ENCODE measurements around the gene CD52. TPM values are rescaled to one million over a fixed set of nuclear protein-coding genes. Genes with fewer than 3 reads are reported as not detected.

The CD52 gene
- total and polyA plus RNA-seq, 2 of the 4 experiments (the other 2 are of a cell fraction), result 1.6 TPM; not detected in 1

DNA sequence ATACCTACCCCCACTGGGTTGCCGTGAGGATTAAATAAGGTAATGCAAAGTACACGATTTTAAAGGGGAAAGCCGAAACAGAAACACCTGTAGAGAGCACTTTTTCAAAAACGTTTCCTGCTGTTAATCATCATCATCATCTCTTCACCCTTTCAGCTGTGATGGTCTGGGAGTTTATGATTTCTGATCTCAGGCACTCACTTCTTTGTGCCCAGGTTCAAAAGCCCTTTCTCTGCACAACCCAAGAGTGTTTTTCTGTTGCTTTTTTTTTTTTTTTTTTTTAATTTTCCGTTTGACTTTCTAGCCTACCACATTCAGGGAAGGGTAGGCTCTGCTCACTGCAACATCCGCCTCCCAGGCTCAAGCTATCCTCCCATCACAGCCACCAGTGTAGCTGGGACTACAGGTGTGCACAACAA is 10.4 kb upstream of the CD52 start:
- Histone ChIP-seq H3K56ac (ENCODE audit: extremely low read depth, insufficient read depth, low read length) (no peak overlapping the region), H3K9me1 (ENCODE audit: insufficient read depth, low read length) (peaks cover 12% of the 10 kb centered on the region), H3K9me3 (ENCODE audit: control insufficient read depth, insufficient read depth, low read length) (no peaks in the 10 kb centered on the region), H2AK9ac (replicated peaks; ENCODE audit: low read depth, low read length, poor library complexity) (no peak overlapping the region), H3K4me2 (ENCODE audit: low read depth, low read length) (no peak overlapping the region), H2BK120ac (ENCODE audit: low read depth, low read length) (no peak overlapping the region), H2AK5ac (ENCODE audit: low read depth, low read length) (no peak overlapping the region), H2AFZ (replicated peaks; ENCODE audit: low read length, poor library complexity) (no peak overlapping the region), H3K18ac (ENCODE audit: low read depth, low read length) (no peak overlapping the region), H3K23ac (ENCODE audit: low read depth, low read length) (no peak overlapping the region), H3K14ac (replicated peaks; ENCODE audit: low read depth, low read length) (no peak overlapping the region), H2BK15ac (ENCODE audit: low read depth, low read length) (no peak overlapping the region), H4K91ac (ENCODE audit: insufficient read depth, low read depth, low read length) (no peak overlapping the region), H3K27me3 (ENCODE audit: control insufficient read depth, insufficient read depth, low read length) (no peaks in the 10 kb centered on the region), H4K8ac (ENCODE audit: low read depth in 2 of 2, low read length in 2 of 2) (peak overlapping the region; percentile 92 to 97), H3K9ac (ENCODE audit: low read depth, low read length) (no peak overlapping the region), H4K20me1 (ENCODE audit: insufficient read depth, low read length) (no peaks in the 10 kb centered on the region), H3K4me3 (ENCODE audit: insufficient read depth, low read depth, low read length) (no peak overlapping the region), H3K4me1 (ENCODE audit: control insufficient read depth, insufficient read depth, low read length) (peaks cover 13% of the 10 kb centered on the region), H3K79me1 (ENCODE audit: low read depth in 1 of 2, low read length in 2 of 2) (peaks cover 9 to 26% of the 10 kb centered on the region in 2 experiments; a peak in 3 of 4 replicates), H2BK5ac (ENCODE audit: low read depth, low read length, poor library complexity, severe bottlenecking) (no peak overlapping the region), H4K5ac (ENCODE audit: low read depth, low read length) (no peak overlapping the region), H3K27ac (ENCODE audit: insufficient read depth, low read length) (no peak overlapping the region), H3K4ac (ENCODE audit: low read depth, low read length) (no peak overlapping the region), H3K36me3 (ENCODE audit: control insufficient read depth, insufficient read depth, low read length) (no peaks in the 10 kb centered on the region), H2BK20ac (ENCODE audit: low read depth, low read length) (no peak overlapping the region)
- CTCF ChIA-PET, result no interaction called here
- POLR2A ChIA-PET (ENCODE audit: unreplicated experiment), result interaction anchor here (1.0 kb wide), 1 partner anchor 14 kb away, joined by 14 read pairs; no protein-coding TSS in a partner anchor
- in situ Hi-C loops (cut with MboI; ENCODE audit: low sequenced_read_pairs), result no loop called here
- ATAC-seq (ENCODE audit: low read depth) (no peak), DNase-seq (no peak)
- dilution Hi-C loops (cut with HindIII; ENCODE audit: low sequenced_read_pairs, unreplicated experiment), result no loop called here
- no TSS peak for BruUV-seq (replicated peaks)
- TF ChIP-seq BHLHE40 (IDR thresholded peaks at IDR 0.05; ENCODE audit: low read depth, low read length) (no peak), POLR2A (IDR thresholded peaks at IDR 0.05; ENCODE audit: low read depth, low read length) (no peak), MXI1 (IDR thresholded peaks at IDR 0.05; ENCODE audit: borderline replicate concordance, low read depth, low read length) (no peak), RAD21 (IDR thresholded peaks at IDR 0.05; ENCODE audit: low read length) (no peak), MAFK (IDR thresholded peaks at IDR 0.05; ENCODE audit: low read depth, low read length) (no peak), NFE2L2 (IDR thresholded peaks at IDR 0.05; ENCODE audit: low read depth, low read length) (no peak), FOS (IDR thresholded peaks at IDR 0.05; ENCODE audit: low read depth, low read length) (no peak), CEBPB (IDR thresholded peaks at IDR 0.05; ENCODE audit: low read depth, low read length) (no peak)
- TF ChIP-seq, protein P1, sequence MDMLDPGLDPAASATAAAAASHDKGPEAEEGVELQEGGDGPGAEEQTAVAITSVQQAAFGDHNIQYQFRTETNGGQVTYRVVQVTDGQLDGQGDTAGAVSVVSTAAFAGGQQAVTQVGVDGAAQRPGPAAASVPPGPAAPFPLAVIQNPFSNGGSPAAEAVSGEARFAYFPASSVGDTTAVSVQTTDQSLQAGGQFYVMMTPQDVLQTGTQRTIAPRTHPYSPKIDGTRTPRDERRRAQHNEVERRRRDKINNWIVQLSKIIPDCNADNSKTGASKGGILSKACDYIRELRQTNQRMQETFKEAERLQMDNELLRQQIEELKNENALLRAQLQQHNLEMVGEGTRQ (IDR thresholded peaks at IDR 0.05; ENCODE audit: low read depth, low read length), result no peak
- intact Hi-C loops (cut with micrococcal nuclease), result no loop called here
- no CpG with 5 or more reads among the region's 6 CpGs for WGBS, 2 experiments (ENCODE audit: extremely low coverage in 2 of 2, insufficient read length in 1 of 2)
